Measurements from ENCODE around the gene ZNF469. TPM values are rescaled to one million over a fixed set of nuclear protein-coding genes. Genes with fewer than 3 reads are reported as not detected.

The ZNF469 gene
- total RNA-seq, 6 experiments from 2014 or later, result 0.22 to 1.3 (median 0.37) TPM

DNA sequence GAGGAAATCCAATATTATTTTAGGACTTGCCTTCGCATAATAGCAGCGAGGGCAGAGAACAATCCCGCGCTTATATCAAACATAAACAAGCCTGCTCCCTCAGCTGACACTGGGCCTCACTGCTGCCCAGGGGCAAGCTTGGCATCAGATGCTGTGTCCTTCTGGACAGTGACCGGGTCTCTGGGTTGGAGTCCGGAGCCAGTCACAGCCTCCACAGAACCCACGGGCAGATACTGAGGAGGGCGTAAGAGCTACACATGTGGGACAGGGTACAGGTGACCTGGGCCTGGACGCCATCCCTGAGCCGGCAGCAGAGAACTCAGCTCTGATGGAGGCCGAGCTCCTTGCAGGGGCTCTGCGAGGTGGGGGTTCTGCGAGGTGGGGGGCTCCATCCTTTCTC, 14.7 kb upstream of the ZNF469 start:
- Histone ChIP-seq H3K36me3 (no peaks in the 10 kb centered on the region), H3K4me3 (no peak overlapping the region), H3K9me3 (no peaks in the 10 kb centered on the region), H3K27me3 (no peaks in the 10 kb centered on the region), H3K4me1 (no peaks in the 10 kb centered on the region), H3K27ac (no peak overlapping the region)
- TF ChIP-seq, protein P1, sequence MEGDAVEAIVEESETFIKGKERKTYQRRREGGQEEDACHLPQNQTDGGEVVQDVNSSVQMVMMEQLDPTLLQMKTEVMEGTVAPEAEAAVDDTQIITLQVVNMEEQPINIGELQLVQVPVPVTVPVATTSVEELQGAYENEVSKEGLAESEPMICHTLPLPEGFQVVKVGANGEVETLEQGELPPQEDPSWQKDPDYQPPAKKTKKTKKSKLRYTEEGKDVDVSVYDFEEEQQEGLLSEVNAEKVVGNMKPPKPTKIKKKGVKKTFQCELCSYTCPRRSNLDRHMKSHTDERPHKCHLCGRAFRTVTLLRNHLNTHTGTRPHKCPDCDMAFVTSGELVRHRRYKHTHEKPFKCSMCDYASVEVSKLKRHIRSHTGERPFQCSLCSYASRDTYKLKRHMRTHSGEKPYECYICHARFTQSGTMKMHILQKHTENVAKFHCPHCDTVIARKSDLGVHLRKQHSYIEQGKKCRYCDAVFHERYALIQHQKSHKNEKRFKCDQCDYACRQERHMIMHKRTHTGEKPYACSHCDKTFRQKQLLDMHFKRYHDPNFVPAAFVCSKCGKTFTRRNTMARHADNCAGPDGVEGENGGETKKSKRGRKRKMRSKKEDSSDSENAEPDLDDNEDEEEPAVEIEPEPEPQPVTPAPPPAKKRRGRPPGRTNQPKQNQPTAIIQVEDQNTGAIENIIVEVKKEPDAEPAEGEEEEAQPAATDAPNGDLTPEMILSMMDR (IDR thresholded peaks at IDR 0.05), result no peak
- TF ChIP-seq POLR2A (IDR thresholded peaks at IDR 0.05), result no peak
- 83% methylated on average over 4 of the region's 13 CpGs for WGBS (ENCODE audit: insufficient coverage, low coverage, low lambda C conversion rate, missing lambda C conversion rate)
- peak in 2 of 3 donors; percentile 4 to 22 for DNase-seq
- ATAC-seq, result peak in 1 of 4 donors; percentile 16
- intact Hi-C loops (cut with DNase I), result no loop called here

DNA sequence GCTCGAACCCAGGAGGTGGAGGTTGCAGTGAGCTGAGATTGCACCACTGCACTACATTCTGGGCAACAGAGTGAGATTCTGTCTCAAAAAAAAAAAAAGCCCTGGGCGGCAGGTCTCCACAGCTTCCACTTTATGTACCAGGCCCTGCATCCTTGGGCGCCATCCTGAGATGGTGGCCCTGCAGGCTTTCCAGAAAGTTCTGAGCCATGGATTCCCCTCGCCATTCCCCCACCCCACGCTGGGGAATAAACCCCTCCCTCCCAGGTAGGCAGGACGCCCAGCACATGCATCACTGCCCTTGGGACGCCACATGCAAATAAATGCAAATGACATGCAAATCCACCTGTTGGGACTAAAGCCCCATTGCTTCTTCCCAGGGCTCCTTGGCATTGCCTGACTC, 13.8 kb upstream of the ZNF469 start:
- Histone ChIP-seq H3K36me3 (no peaks in the 10 kb centered on the region), H3K4me1 (no peaks in the 10 kb centered on the region), H3K9me3 (no peaks in the 10 kb centered on the region), H3K4me3 (no peak overlapping the region), H3K27me3 (no peaks in the 10 kb centered on the region), H3K27ac (no peak overlapping the region)
- DNase-seq, result no peak
- 50% methylated on average over 2 of the region's 7 CpGs for WGBS (ENCODE audit: insufficient coverage, low coverage, low lambda C conversion rate, missing lambda C conversion rate)
- TF ChIP-seq, protein P1 (IDR thresholded peaks at IDR 0.05), result no peak
- TF ChIP-seq POLR2A (IDR thresholded peaks at IDR 0.05), result no peak
- no peak for ATAC-seq
- intact Hi-C loops (cut with DNase I), result no loop called here

DNA sequence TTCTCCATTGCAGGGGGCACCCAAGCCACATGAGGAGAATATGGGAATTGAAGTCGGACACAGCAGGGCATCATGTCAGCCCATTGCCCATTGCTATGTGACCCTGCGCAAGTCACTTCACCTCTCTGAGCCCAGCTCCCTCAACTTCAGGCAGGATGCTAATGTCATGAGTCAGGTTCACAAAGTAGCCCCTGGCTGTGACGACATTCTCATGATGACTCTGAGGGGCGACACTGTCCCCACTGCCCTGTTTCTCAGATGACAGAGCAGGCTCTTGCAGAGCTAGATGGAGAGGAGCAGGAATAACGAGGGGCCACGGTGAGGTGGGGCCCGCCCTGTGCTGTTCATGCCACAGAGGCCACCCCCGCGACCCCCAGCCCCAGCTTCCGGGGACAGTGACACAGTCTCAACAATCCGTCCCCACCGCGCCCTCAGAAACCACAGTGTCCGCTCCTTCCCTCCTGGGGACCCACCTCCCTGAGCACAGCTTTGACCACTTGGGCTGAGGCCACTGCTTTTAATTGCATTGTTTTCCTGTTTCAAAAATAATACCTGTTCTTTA, 13.2 kb upstream of the ZNF469 start:
- intact Hi-C loops (cut with DNase I), result no loop called here
- H3K4me1 ChIP-seq, result no peaks in the 10 kb centered on the region
- ATAC-seq, result no peak
- H3K9me3 ChIP-seq, result no peaks in the 10 kb centered on the region
- H3K27me3 ChIP-seq, result no peaks in the 10 kb centered on the region
- no peak overlapping the region for H3K4me3 ChIP-seq
- H3K27ac ChIP-seq, result no peak overlapping the region
- no peaks in the 10 kb centered on the region for H3K36me3 ChIP-seq
- peak in 2 of 3 donors; percentile 10 to 35 for DNase-seq
- WGBS (ENCODE audit: insufficient coverage, low coverage, low lambda C conversion rate, missing lambda C conversion rate), result 87% methylated on average over 4 of the region's 14 CpGs
- TF ChIP-seq POLR2A (IDR thresholded peaks at IDR 0.05), result no peak
- TF ChIP-seq, protein P1 (IDR thresholded peaks at IDR 0.05), result no peak

DNA sequence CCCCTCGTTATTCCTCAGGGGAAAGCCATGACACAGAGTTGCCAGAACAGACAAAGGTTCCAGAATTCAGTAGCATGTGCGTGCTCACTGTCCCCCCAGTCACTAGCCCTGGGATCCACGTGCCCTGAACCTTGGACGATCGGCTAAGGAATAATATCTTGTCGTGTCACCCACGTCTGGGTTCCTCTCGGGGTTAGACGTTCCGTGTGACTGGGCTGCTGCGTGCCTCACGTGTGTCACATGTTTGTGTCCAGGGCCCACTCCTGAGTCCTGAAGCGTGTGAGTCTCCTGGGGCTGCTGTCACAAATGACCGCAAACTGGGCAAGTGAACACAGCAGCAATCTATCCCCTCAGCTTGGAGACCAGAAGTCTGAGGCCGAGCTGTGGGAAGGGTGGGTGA, 12.4 kb upstream of the ZNF469 start:
- no peaks in the 10 kb centered on the region for H3K27me3 ChIP-seq
- H3K27ac ChIP-seq, result no peak overlapping the region
- H3K36me3 ChIP-seq, result no peaks in the 10 kb centered on the region
- no peak overlapping the region for H3K4me3 ChIP-seq
- intact Hi-C loops (cut with DNase I), result no loop called here
- no peaks in the 10 kb centered on the region for H3K9me3 ChIP-seq
- H3K4me1 ChIP-seq, result no peaks in the 10 kb centered on the region
- ATAC-seq (no peak), DNase-seq (peak in 1 of 3 donors; percentile 6)
- 27% methylated on average over 2 of the region's 15 CpGs for WGBS (ENCODE audit: insufficient coverage, low coverage, low lambda C conversion rate, missing lambda C conversion rate)
- TF ChIP-seq, protein P1 (IDR thresholded peaks at IDR 0.05), result no peak
- no peak for TF ChIP-seq POLR2A (IDR thresholded peaks at IDR 0.05)

DNA sequence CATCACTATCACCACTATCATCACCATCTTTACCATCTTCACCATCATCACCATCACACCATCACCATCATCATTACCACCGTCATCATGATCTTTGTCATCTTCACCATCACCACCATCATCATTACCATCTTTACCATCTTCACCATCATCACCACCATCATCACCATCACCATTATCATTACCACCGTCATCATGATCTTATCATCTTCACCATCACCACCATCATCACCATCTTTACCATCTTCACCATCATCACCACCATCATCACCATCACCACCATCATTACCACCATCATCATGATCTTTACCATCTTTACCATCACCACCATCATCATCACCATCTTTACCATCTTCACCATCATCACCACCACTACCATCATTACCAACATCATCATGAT, 10.2 kb upstream of the ZNF469 start:
- Histone ChIP-seq H3K4me3 (no peak overlapping the region), H3K9me3 (no peaks in the 10 kb centered on the region), H3K4me1 (no peaks in the 10 kb centered on the region), H3K27ac (no peak overlapping the region), H3K36me3 (no peaks in the 10 kb centered on the region), H3K27me3 (no peaks in the 10 kb centered on the region)
- TF ChIP-seq, protein P1 (IDR thresholded peaks at IDR 0.05), result no peak
- TF ChIP-seq POLR2A (IDR thresholded peaks at IDR 0.05), result no peak
- ATAC-seq (no peak), DNase-seq (no peak)
- 71% methylated on average over 2 of the region's 2 CpGs for WGBS (ENCODE audit: insufficient coverage, low coverage, low lambda C conversion rate, missing lambda C conversion rate)
- intact Hi-C loops (cut with DNase I), result no loop called here
